PFSK-1 (cell line): ENCODE results near the gene WDR20.

Source experiments
- FOXP2 ChIP-seq: optimal IDR thresholded peaks from 2 replicates; pipeline ENCODE3; 2011; ENCODE audit warnings: borderline replicate concordance, control low read depth, inconsistent platforms; ENCODE audit not compliant: insufficient read depth; ENCODE audit errors: extremely low read length, extremely low read depth
- POLR2AphosphoS5 ChIP-seq: IDR thresholded peaks from 2 replicates; pipeline ENCODE4 v1.6.1; 2012; ENCODE audit warnings: low read depth, mild to moderate bottlenecking, control low read depth, low read length, moderate library complexity
- REST ChIP-seq, 2 experiments: IDR thresholded peaks; 2 replicates each; pipeline versions ENCODE4 v1.6.1 to v1.8.0; 2011 to 2012; ENCODE audit warnings: low read depth in 2 of 2, low read length in 2 of 2, control low read depth in 1 of 2, inconsistent platforms in 1 of 2, mild to moderate bottlenecking in 1 of 2, moderate library complexity in 1 of 2; ENCODE audit not compliant: insufficient read depth in 1 of 2
- SIN3A ChIP-seq: IDR thresholded peaks from 2 replicates; pipeline ENCODE4 v1.6.1; 2012; ENCODE audit warnings: mild to moderate bottlenecking, low read length, moderate library complexity, borderline replicate concordance; ENCODE audit not compliant: insufficient read depth
- TAF1 ChIP-seq: IDR thresholded peaks from 2 replicates; pipeline ENCODE4 v1.6.1; 2012; ENCODE audit warnings: low read length, control low read depth, borderline replicate concordance; ENCODE audit not compliant: insufficient read depth

WDR20 gene

GRCh38 chr14:102206918-102207317 is 67.2 kb downstream of the WDR20 start:
- TF ChIP-seq POLR2AphosphoS5, result no peak
- TF ChIP-seq FOXP2, result no peak
- no peak for TF ChIP-seq REST (IDR thresholded peaks at IDR 0.05; ENCODE audit: insufficient read depth in 1 of 2, low read depth in 2 of 2, low read length in 2 of 2)
- no peak for TF ChIP-seq SIN3A
- TF ChIP-seq TAF1, result no peak

- no peak for TF ChIP-seq FOXP2
- no peak for TF ChIP-seq POLR2AphosphoS5
- no peak for TF ChIP-seq SIN3A
- TF ChIP-seq REST (IDR thresholded peaks at IDR 0.05; ENCODE audit: insufficient read depth in 1 of 2, low read depth in 2 of 2, low read length in 2 of 2), result no peak
- no peak for TF ChIP-seq TAF1
Measured at GRCh38 chr14:102207831-102208365, 68.2 kb downstream of the WDR20 start.

- TF ChIP-seq TAF1 (no peak), FOXP2 (no peak), REST (IDR thresholded peaks at IDR 0.05; ENCODE audit: insufficient read depth in 1 of 2, low read depth in 2 of 2, low read length in 2 of 2) (no peak), POLR2AphosphoS5 (no peak), SIN3A (no peak)
Measured at GRCh38 chr14:102208741-102209140, 69.0 kb downstream of the WDR20 start.

GRCh38 chr14:102209224-102209966 is 69.7 kb downstream of the WDR20 start:
- TF ChIP-seq TAF1 (no peak), SIN3A (no peak), REST (IDR thresholded peaks at IDR 0.05; ENCODE audit: insufficient read depth in 1 of 2, low read depth in 2 of 2, low read length in 2 of 2) (no peak), POLR2AphosphoS5 (no peak), FOXP2 (no peak)
